ENCODE measurements around the gene LILRB3. TPM values are rescaled to one million over a fixed set of nuclear protein-coding genes. Genes with fewer than 3 reads are reported as not detected.
A peak's percentile ranks its signal among the peaks of the same experiment; 100 is the strongest.
"Not testable (repeated sequence)": the region's sequence is repeated elsewhere in the genome, so short reads cannot be mapped to it uniquely, and the experiment has no call there.

Gene LILRB3
- total and polyA plus RNA-seq, 7 donors, result 4.2 to 19.3 (median 12.5) TPM

GRCh38 chr19:54207983-54208783, 14.6 kb downstream of the LILRB3 start:
- intact Hi-C loops (cut with DNase I), result loop anchor here (10.0 kb wide), 1 partner anchor 257 kb away; the partner anchor contains the start of gene LENG9
- peak overlapping the region; percentile 65 to 76 (median 76) for H3K27ac ChIP-seq
- H3K4me3 ChIP-seq, result no peak overlapping the region
- no peak for TF ChIP-seq CTCF (IDR thresholded peaks at IDR 0.05)
- peak; percentile 7 to 51 (median 26) for TF ChIP-seq POLR2AphosphoS5 (IDR thresholded peaks at IDR 0.05)
- TF ChIP-seq EP300 (IDR thresholded peaks at IDR 0.05), result peak in 2 of 4 donors; percentile 28 to 68
- TF ChIP-seq POLR2A (IDR thresholded peaks at IDR 0.05), result peak in 1 of 2 donors; percentile 18
- no peaks in the 10 kb centered on the region for H3K9me3 ChIP-seq
- H3K36me3 ChIP-seq, result peaks cover 25 to 54% (median 36%) of the 10 kb centered on the region in 4 donors
- 49 to 69% methylated on average over 18 of the region's 18 CpGs for WGBS, 2 donors
- no peaks in the 10 kb centered on the region for H3K27me3 ChIP-seq
- DNase-seq, result peak; percentile 89
- H3K4me1 ChIP-seq, result peaks cover 0 to 71% (median 57%) of the 10 kb centered on the region in 4 donors

DNA sequence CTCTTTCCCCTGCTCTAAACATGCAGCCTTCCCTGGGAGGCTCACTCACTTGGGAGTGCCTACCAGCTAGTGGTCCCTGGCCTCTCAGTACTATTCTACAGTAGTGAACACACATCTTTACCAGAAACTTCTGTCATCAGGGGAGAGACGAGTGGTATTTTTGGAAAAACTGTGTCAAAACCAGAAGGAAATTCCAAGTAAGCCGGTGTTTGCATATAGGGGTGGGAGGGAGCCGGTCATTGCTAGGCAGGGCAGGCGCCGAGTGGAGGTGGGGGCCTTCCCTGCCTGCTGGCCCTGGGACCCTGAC, 15.2 kb downstream of the LILRB3 start:
- no peak overlapping the region for H3K4me3 ChIP-seq
- intact Hi-C loops (cut with DNase I), result loop anchor here (10.0 kb wide), 1 partner anchor 257 kb away; the partner anchor contains the start of gene LENG9
- H3K36me3 ChIP-seq, result peaks cover 30 to 60% (median 41%) of the 10 kb centered on the region in 4 donors
- no peaks in the 10 kb centered on the region for H3K9me3 ChIP-seq
- peaks cover 0 to 77% (median 63%) of the 10 kb centered on the region in 4 donors for H3K4me1 ChIP-seq
- TF ChIP-seq POLR2A (IDR thresholded peaks at IDR 0.05), result no peak
- TF ChIP-seq POLR2AphosphoS5 (IDR thresholded peaks at IDR 0.05), result no peak
- no peak for TF ChIP-seq CTCF (IDR thresholded peaks at IDR 0.05)
- no peak for TF ChIP-seq EP300 (IDR thresholded peaks at IDR 0.05)
- no peak for DNase-seq
- WGBS, 2 donors, result 50 to 73% methylated on average over 5 of the region's 5 CpGs
- no peaks in the 10 kb centered on the region for H3K27me3 ChIP-seq
- peak overlapping the region in 3 of 4 donors; percentile 39 to 66 (median 61) for H3K27ac ChIP-seq

DNA sequence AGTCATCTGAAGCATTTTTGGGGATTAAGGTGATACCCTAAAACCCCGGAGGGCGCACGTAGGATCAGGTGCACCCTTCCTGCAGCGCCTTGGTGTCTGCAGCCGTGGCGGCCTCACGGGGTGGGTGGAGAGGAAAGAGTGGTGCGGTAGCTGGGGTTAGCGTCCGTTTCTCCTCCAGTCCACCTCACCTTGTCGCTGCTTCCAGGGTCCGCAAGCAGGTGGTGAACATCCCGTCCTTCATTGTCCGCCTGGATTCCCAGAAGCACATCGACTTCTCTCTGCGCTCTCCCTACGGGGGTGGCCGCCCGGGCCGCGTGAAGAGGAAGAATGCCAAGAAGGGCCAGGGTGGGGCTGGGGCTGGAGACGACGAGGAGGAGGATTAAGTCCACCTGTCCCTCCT, 15.6 kb downstream of the LILRB3 start:
- Histone ChIP-seq H3K36me3 (peaks cover 31 to 64% (median 45%) of the 10 kb centered on the region in 4 donors), H3K27ac (peak overlapping the region in 3 of 4 donors; percentile 39 to 66 (median 61)), H3K4me1 (peaks cover 0 to 81% (median 67%) of the 10 kb centered on the region in 4 donors)
- not testable (repeated sequence) for H3K4me3 ChIP-seq, H3K27me3 ChIP-seq, DNase-seq, H3K9me3 ChIP-seq
- intact Hi-C loops (cut with DNase I), result loop anchor here (10.0 kb wide), 1 partner anchor 258 kb away; the partner anchor contains the start of gene LENG9
- WGBS, 2 donors, result 71 to 77% methylated on average over 23 of the region's 23 CpGs

- H3K9me3 ChIP-seq, result no peaks in the 10 kb centered on the region
- no peak for TF ChIP-seq EP300 (IDR thresholded peaks at IDR 0.05)
- TF ChIP-seq CTCF (IDR thresholded peaks at IDR 0.05), result no peak
- TF ChIP-seq POLR2AphosphoS5 (IDR thresholded peaks at IDR 0.05), result no peak
- no peak for TF ChIP-seq POLR2A (IDR thresholded peaks at IDR 0.05)
- no peaks in the 10 kb centered on the region for H3K27me3 ChIP-seq
- no peak overlapping the region for H3K4me3 ChIP-seq
- peaks cover 31 to 68% (median 45%) of the 10 kb centered on the region in 4 donors for H3K36me3 ChIP-seq
- H3K27ac ChIP-seq, result peak overlapping the region in 3 of 4 donors; percentile 39 to 66 (median 61)
- DNase-seq, result no peak
- peaks cover 0 to 85% (median 71%) of the 10 kb centered on the region in 4 donors for H3K4me1 ChIP-seq
- intact Hi-C loops (cut with DNase I), result loop anchor here (10.0 kb wide), 1 partner anchor 258 kb away; the partner anchor contains the start of gene LENG9
- 80 to 82% methylated on average over 13 of the region's 13 CpGs for WGBS, 2 donors
These were observed 16.0 kb downstream of the LILRB3 start for GRCh38 chr19:54206831-54207177.

All from sigmoid colon (tissue), 7 donors.